IMR-90 (cell line): ENCODE results near the gene PRPS1L1. TPM values are rescaled to one million over a fixed set of nuclear protein-coding genes. Genes with fewer than 3 reads are reported as not detected.

Source experiments
- ATAC-seq: fragments of 200-7000 bp; cut with Tn5 transposase; 2 replicates; pipeline ENCODE4 v1.9.1; 2020; ENCODE audit warnings: low read depth, mild to moderate bottlenecking, moderate library complexity
- BruUV-seq: library from RNA; stranded (reverse); fragments of 400-500 nt; replicated peaks from 2 replicates; lab custom pipeline; 2021; lab: Mats Ljungman, UMichigan
- CTCF ChIA-PET: fragments of 300-600 bp; formaldehyde crosslinking; extraction: SDS; loops from one replicate; lab custom pipeline; 2021; ENCODE audit warnings: antibody characterized with exemption; lab: Yijun Ruan, JAX
- POLR2A ChIA-PET: fragments of 300-600 bp; sonication (Branson Sonifier 250); formaldehyde crosslinking; loops from one replicate; lab custom pipeline; 2022; ENCODE audit warnings: antibody characterized with exemption; ENCODE audit not compliant: unreplicated experiment; lab: Charles Lee
- DNase-seq: peaks from one replicate; pipeline ENCODE4 v3.0.0; 2013
- H2AFZ ChIP-seq: replicated peaks from 2 replicates; pipeline ENCODE3; 2013; ENCODE audit warnings: low read length, mild to moderate bottlenecking; ENCODE audit not compliant: poor library complexity
- H2AK5ac ChIP-seq: 2 replicates; pipeline ENCODE4 v1.6.1; 2013; ENCODE audit warnings: low read depth, low read length, inconsistent platforms
- H2AK9ac ChIP-seq: replicated peaks from 2 replicates; pipeline ENCODE3; 2013; ENCODE audit warnings: mild to moderate bottlenecking, low read depth, low read length, moderate library complexity; ENCODE audit not compliant: poor library complexity
- H2BK120ac ChIP-seq: 2 replicates; pipeline ENCODE4 v1.6.1; 2013; ENCODE audit warnings: low read depth, low read length, inconsistent platforms
- H2BK15ac ChIP-seq: 3 replicates; pipeline ENCODE4 v1.6.1; 2013; ENCODE audit warnings: low read depth, low read length, inconsistent platforms
- H2BK20ac ChIP-seq: 2 replicates; pipeline ENCODE4 v1.6.1; 2013; ENCODE audit warnings: low read depth, mild to moderate bottlenecking, inconsistent platforms, low read length, moderate library complexity
- H2BK5ac ChIP-seq: 2 replicates; pipeline ENCODE4 v1.6.1; 2013; ENCODE audit warnings: mild to moderate bottlenecking, low read depth, low read length, inconsistent platforms; ENCODE audit not compliant: poor library complexity, severe bottlenecking
- H3K14ac ChIP-seq: replicated peaks from 2 replicates; pipeline ENCODE4 v1.6.1; 2013; ENCODE audit warnings: low read depth, low read length, inconsistent platforms
- H3K18ac ChIP-seq: 2 replicates; pipeline ENCODE4 v1.6.1; 2013; ENCODE audit warnings: low read depth, low read length, control low read depth
- H3K23ac ChIP-seq: 2 replicates; pipeline ENCODE4 v1.6.1; 2013; ENCODE audit warnings: low read depth, low read length, inconsistent platforms
- H3K27ac ChIP-seq: 2 replicates; pipeline ENCODE4 v1.5.1; 2013; ENCODE audit warnings: mild to moderate bottlenecking, control low read depth, low read length; ENCODE audit not compliant: insufficient read depth
- H3K27me3 ChIP-seq: 2 replicates; pipeline ENCODE4 v1.6.1; 2013; ENCODE audit warnings: low read length; ENCODE audit not compliant: control insufficient read depth, insufficient read depth
- H3K36me3 ChIP-seq: 2 replicates; pipeline ENCODE4 v1.6.1; 2013; ENCODE audit warnings: low read length, mixed read lengths; ENCODE audit not compliant: control insufficient read depth, insufficient read depth
- H3K4ac ChIP-seq: 2 replicates; pipeline ENCODE4 v1.6.1; 2013; ENCODE audit warnings: low read depth, low read length, inconsistent platforms
- H3K4me1 ChIP-seq: 2 replicates; pipeline ENCODE4 v1.6.1; 2013; ENCODE audit warnings: low read length, mixed read lengths; ENCODE audit not compliant: control insufficient read depth, insufficient read depth
- H3K4me2 ChIP-seq: 2 replicates; pipeline ENCODE4 v1.6.1; 2013; ENCODE audit warnings: low read depth, mild to moderate bottlenecking, control low read depth, low read length, moderate library complexity
- H3K4me3 ChIP-seq: 2 replicates; pipeline ENCODE4 v1.5.1; 2013; ENCODE audit warnings: low read depth, mild to moderate bottlenecking, control low read depth, low read length, moderate library complexity; ENCODE audit not compliant: insufficient read depth
- H3K56ac ChIP-seq: 2 replicates; pipeline ENCODE4 v1.6.1; 2013; ENCODE audit warnings: low read length, inconsistent platforms; ENCODE audit not compliant: insufficient read depth; ENCODE audit errors: extremely low read depth
- H3K79me1 ChIP-seq, 2 experiments: 2 replicates each; pipeline ENCODE4 v1.6.1; 2013; ENCODE audit warnings: low read length in 2 of 2, inconsistent platforms in 1 of 2, low read depth in 1 of 2
- H3K9ac ChIP-seq: 2 replicates; pipeline ENCODE4 v1.6.1; 2013; ENCODE audit warnings: low read depth, low read length, control low read depth
- H3K9me1 ChIP-seq: 2 replicates; pipeline ENCODE4 v1.6.1; 2013; ENCODE audit warnings: low read length, inconsistent platforms; ENCODE audit not compliant: insufficient read depth
- H3K9me3 ChIP-seq: 2 replicates; pipeline ENCODE4 v1.6.1; 2013; ENCODE audit warnings: low read length; ENCODE audit not compliant: control insufficient read depth, insufficient read depth
- H4K20me1 ChIP-seq: 2 replicates; pipeline ENCODE4 v1.6.1; 2013; ENCODE audit warnings: low read length, inconsistent platforms; ENCODE audit not compliant: insufficient read depth
- H4K5ac ChIP-seq: 2 replicates; pipeline ENCODE4 v1.6.1; 2013; ENCODE audit warnings: mild to moderate bottlenecking, low read depth, low read length, control low read depth
- H4K8ac ChIP-seq, 2 experiments: 2 replicates each; pipeline ENCODE4 v1.6.1; 2013; ENCODE audit warnings: low read depth in 2 of 2, low read length in 2 of 2, control low read depth in 1 of 2, inconsistent platforms in 1 of 2
- H4K91ac ChIP-seq: 2 replicates; pipeline ENCODE4 v1.6.1; 2013; ENCODE audit warnings: low read depth, low read length, inconsistent platforms; ENCODE audit not compliant: insufficient read depth
- BHLHE40 ChIP-seq: fragments of 150-350 bp; IDR thresholded peaks from 2 replicates; pipeline ENCODE4 v1.6.1; 2016; ENCODE audit warnings: mild to moderate bottlenecking, low read depth, low read length
- CEBPB ChIP-seq: IDR thresholded peaks from 2 replicates; pipeline ENCODE4 v1.6.1; 2012; ENCODE audit warnings: low read depth, low read length, improper control_type of control experiment
- CHD1 ChIP-seq: IDR thresholded peaks from 2 replicates; pipeline ENCODE4 v1.6.1; 2012; ENCODE audit warnings: low read depth, low read length, improper control_type of control experiment
- FOS ChIP-seq: fragments of 150-350 bp; IDR thresholded peaks from 2 replicates; pipeline ENCODE4 v1.6.1; 2016; ENCODE audit warnings: low read depth, low read length
- MAFK ChIP-seq: IDR thresholded peaks from 2 replicates; pipeline ENCODE4 v1.6.1; 2012; ENCODE audit warnings: low read depth, low read length, improper control_type of control experiment
- MAZ ChIP-seq: IDR thresholded peaks from 2 replicates; pipeline ENCODE4 v1.6.1; 2012; ENCODE audit warnings: low read depth, mild to moderate bottlenecking, low read length, improper control_type of control experiment, moderate library complexity, borderline replicate concordance
- MXI1 ChIP-seq: IDR thresholded peaks from 2 replicates; pipeline ENCODE4 v1.6.1; 2012; ENCODE audit warnings: low read depth, mild to moderate bottlenecking, low read length, moderate library complexity, borderline replicate concordance
- NFE2L2 ChIP-seq: fragments of 150-350 bp; IDR thresholded peaks from 2 replicates; pipeline ENCODE4 v1.6.1; 2016; ENCODE audit warnings: low read depth, mild to moderate bottlenecking, low read length
- POLR2A ChIP-seq: IDR thresholded peaks from 2 replicates; pipeline ENCODE4 v1.6.1; 2012; ENCODE audit warnings: mild to moderate bottlenecking, low read depth, low read length
- RAD21 ChIP-seq: IDR thresholded peaks from 2 replicates; pipeline ENCODE4 v1.6.1; 2012; ENCODE audit warnings: low read length, improper control_type of control experiment
- RCOR1 ChIP-seq: IDR thresholded peaks from 2 replicates; pipeline ENCODE4 v1.6.1; 2012; ENCODE audit warnings: mild to moderate bottlenecking, low read length, improper control_type of control experiment; ENCODE audit not compliant: insufficient replicate concordance
- RFX5 ChIP-seq: IDR thresholded peaks from 2 replicates; pipeline ENCODE4 v1.8.0; 2012; ENCODE audit warnings: low read depth, mild to moderate bottlenecking, low read length, moderate library complexity
- SMC3 ChIP-seq: fragments of 150-350 bp; IDR thresholded peaks from 2 replicates; pipeline ENCODE4 v1.6.1; 2016; ENCODE audit warnings: low read depth, mild to moderate bottlenecking, antibody characterized with exemption, low read length, moderate library complexity
- WGBS, 2 experiments: methylation state at CpG; one replicate each; pipeline versions ENCODE4 v1.1.5 to v1.1.7; 2013; ENCODE audit warnings: missing lambda C conversion rate in 2 of 2; ENCODE audit not compliant: insufficient read length in 1 of 2; ENCODE audit errors: extremely low coverage in 2 of 2; 5-methylcytosine and 5-hydroxymethylcytosine counted together
- dilution Hi-C: fragments of 300-500 bp; cut with HindIII; formaldehyde crosslinking; loops from one replicate; pipeline ENCODE4 v1.14.3; 2018; ENCODE audit warnings: low sequenced_read_pairs; ENCODE audit not compliant: unreplicated experiment
- in situ Hi-C: fragments of 300-500 bp; cut with MboI; formaldehyde crosslinking; loops from 3 replicates; pipeline ENCODE4 v1.14.3; 2019; ENCODE audit warnings: low sequenced_read_pairs, inconsistent platforms, mixed read lengths
- intact Hi-C: fragments of 100-400 bp; cut with micrococcal nuclease; formaldehyde crosslinking; loops from 2 replicates; pipeline ENCODE4 v1.10.0; 2022
- polyA plus RNA-seq, 3 experiments: library from polyadenylated mRNA; depleted of rRNA; stranded (reverse); fragments of >200 nt; gene quantifications; 2 replicates each; pipeline ENCODE4 v1.2.3, GENCODE V29; 2012; ENCODE audit warnings: low replicate concordance in 1 of 3
- total RNA-seq: library from RNA; depleted of rRNA; stranded (reverse); fragments of >200 nt; gene quantifications from 2 replicates; pipeline ENCODE4 v1.2.3, GENCODE V29; 2012
- TF ChIP-seq, protein P1 (sequence below): fragments of 150-350 bp; IDR thresholded peaks from 2 replicates; pipeline ENCODE4 v1.6.1; 2017; ENCODE audit warnings: mild to moderate bottlenecking, antibody characterized with exemption, low read length, low read depth
- TF ChIP-seq, protein P2 (sequence below): conservative IDR thresholded peaks from 2 replicates; pipeline ENCODE4 v1.5.1; 2012; ENCODE audit warnings: mild to moderate bottlenecking, low read depth, low read length, improper control_type of control experiment
- TF ChIP-seq, protein P3 (sequence below): fragments of 150-350 bp; IDR thresholded peaks from 2 replicates; pipeline ENCODE4 v1.6.1; 2016; ENCODE audit warnings: low read depth, mild to moderate bottlenecking, low read length, moderate library complexity, borderline replicate concordance

The PRPS1L1 gene
- total and polyA plus RNA-seq, 2 of the 4 experiments (the other 2 are of a cell fraction), result not detected

DNA sequence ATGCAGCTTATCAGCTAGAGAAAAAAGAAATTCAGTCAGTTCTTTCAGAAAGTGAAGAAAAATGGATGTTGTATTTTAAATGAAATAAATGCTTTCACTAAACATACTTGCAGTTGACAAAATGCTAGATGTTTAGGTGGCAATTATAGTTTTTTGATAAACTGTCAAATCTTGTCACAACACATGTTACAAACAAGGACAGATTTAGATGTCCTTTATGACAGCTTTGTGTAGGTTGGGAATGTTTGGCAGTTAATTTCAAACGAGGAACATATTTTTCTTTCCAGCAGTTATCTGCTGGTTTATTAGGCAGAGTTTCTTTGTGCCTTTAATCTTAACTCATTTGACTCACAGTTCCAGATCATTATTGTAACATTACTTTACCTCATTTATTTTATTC is 3.1 kb upstream of the PRPS1L1 start:
- POLR2A ChIA-PET, result no interaction called here
- no peak overlapping the region for H2BK5ac ChIP-seq
- H3K36me3 ChIP-seq, result no peaks in the 10 kb centered on the region
- no peaks in the 10 kb centered on the region for H3K9me1 ChIP-seq
- in situ Hi-C loops, result no loop called here
- DNase-seq (no peak), ATAC-seq (no peak)
- no peak overlapping the region for H3K9ac ChIP-seq
- no peak overlapping the region for H2AFZ ChIP-seq
- no peaks in the 10 kb centered on the region for H3K27me3 ChIP-seq
- no peak overlapping the region for H3K14ac ChIP-seq
- WGBS, 2 experiments, result no CpG with 5 or more reads among the region's 1 CpG
- no peaks in the 10 kb centered on the region for H4K20me1 ChIP-seq
- H4K5ac ChIP-seq, result no peak overlapping the region
- no peak overlapping the region for H2BK20ac ChIP-seq
- TF ChIP-seq RAD21 (no peak), SMC3 (no peak), MXI1 (no peak), BHLHE40 (no peak), RCOR1 (no peak), RFX5 (no peak), NFE2L2 (no peak), FOS (no peak), POLR2A (no peak), CHD1 (no peak), MAFK (no peak), CEBPB (no peak), MAZ (no peak)
- TF ChIP-seq, protein P1, sequence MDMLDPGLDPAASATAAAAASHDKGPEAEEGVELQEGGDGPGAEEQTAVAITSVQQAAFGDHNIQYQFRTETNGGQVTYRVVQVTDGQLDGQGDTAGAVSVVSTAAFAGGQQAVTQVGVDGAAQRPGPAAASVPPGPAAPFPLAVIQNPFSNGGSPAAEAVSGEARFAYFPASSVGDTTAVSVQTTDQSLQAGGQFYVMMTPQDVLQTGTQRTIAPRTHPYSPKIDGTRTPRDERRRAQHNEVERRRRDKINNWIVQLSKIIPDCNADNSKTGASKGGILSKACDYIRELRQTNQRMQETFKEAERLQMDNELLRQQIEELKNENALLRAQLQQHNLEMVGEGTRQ, result no peak
- TF ChIP-seq, protein P2, sequence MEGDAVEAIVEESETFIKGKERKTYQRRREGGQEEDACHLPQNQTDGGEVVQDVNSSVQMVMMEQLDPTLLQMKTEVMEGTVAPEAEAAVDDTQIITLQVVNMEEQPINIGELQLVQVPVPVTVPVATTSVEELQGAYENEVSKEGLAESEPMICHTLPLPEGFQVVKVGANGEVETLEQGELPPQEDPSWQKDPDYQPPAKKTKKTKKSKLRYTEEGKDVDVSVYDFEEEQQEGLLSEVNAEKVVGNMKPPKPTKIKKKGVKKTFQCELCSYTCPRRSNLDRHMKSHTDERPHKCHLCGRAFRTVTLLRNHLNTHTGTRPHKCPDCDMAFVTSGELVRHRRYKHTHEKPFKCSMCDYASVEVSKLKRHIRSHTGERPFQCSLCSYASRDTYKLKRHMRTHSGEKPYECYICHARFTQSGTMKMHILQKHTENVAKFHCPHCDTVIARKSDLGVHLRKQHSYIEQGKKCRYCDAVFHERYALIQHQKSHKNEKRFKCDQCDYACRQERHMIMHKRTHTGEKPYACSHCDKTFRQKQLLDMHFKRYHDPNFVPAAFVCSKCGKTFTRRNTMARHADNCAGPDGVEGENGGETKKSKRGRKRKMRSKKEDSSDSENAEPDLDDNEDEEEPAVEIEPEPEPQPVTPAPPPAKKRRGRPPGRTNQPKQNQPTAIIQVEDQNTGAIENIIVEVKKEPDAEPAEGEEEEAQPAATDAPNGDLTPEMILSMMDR, result no peak
- TF ChIP-seq, protein P3, sequence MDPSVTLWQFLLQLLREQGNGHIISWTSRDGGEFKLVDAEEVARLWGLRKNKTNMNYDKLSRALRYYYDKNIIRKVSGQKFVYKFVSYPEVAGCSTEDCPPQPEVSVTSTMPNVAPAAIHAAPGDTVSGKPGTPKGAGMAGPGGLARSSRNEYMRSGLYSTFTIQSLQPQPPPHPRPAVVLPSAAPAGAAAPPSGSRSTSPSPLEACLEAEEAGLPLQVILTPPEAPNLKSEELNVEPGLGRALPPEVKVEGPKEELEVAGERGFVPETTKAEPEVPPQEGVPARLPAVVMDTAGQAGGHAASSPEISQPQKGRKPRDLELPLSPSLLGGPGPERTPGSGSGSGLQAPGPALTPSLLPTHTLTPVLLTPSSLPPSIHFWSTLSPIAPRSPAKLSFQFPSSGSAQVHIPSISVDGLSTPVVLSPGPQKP, result no peak
- H3K79me1 ChIP-seq, result no peaks in the 10 kb centered on the region
- H3K4me3 ChIP-seq, result no peak overlapping the region
- no TSS peak for BruUV-seq
- no peak overlapping the region for H3K18ac ChIP-seq
- CTCF ChIA-PET, result no interaction called here
- H2BK120ac ChIP-seq, result no peak overlapping the region
- H2AK5ac ChIP-seq, result no peak overlapping the region
- H3K56ac ChIP-seq, result no peak overlapping the region
- dilution Hi-C loops, result no loop called here
- H3K23ac ChIP-seq, result no peak overlapping the region
- no peaks in the 10 kb centered on the region for H3K9me3 ChIP-seq
- H4K91ac ChIP-seq, result no peak overlapping the region
- H3K4me1 ChIP-seq, result no peaks in the 10 kb centered on the region
- no peak overlapping the region for H3K4ac ChIP-seq
- H4K8ac ChIP-seq, result no peak overlapping the region
- no peak overlapping the region for H3K27ac ChIP-seq
- no peak overlapping the region for H3K4me2 ChIP-seq
- no peak overlapping the region for H2BK15ac ChIP-seq
- no peak overlapping the region for H2AK9ac ChIP-seq
- intact Hi-C loops, result no loop called here
